H9 (cell line): ENCODE measurements around the gene TMEM192. TPM values are rescaled to one million over a fixed set of nuclear protein-coding genes. Genes with fewer than 3 reads are reported as not detected.

Experiments used
- DNase-seq: peaks from one replicate; pipeline ENCODE4 v3.0.0-alpha.2; 2017
- H2AFZ ChIP-seq: one replicate; pipeline ENCODE4 v1.6.1; 2013; ENCODE audit warnings: mild to moderate bottlenecking, low read length, control low read depth, moderate library complexity
- H2AK5ac ChIP-seq: 2 replicates; pipeline ENCODE4 v1.6.1; 2013; ENCODE audit warnings: low read length, control low read depth, mixed read lengths; ENCODE audit not compliant: insufficient read length
- H2BK120ac ChIP-seq: one replicate; pipeline ENCODE4 v1.6.1; 2013; ENCODE audit warnings: low read depth, mild to moderate bottlenecking, low read length, control low read depth, inconsistent platforms; ENCODE audit not compliant: poor library complexity, severe bottlenecking
- H2BK12ac ChIP-seq: 2 replicates; pipeline ENCODE4 v1.6.1; 2013; ENCODE audit warnings: low read length, control low read depth, mixed read lengths, low read depth; ENCODE audit not compliant: insufficient read length
- H2BK15ac ChIP-seq: 2 replicates; pipeline ENCODE4 v1.6.1; 2013; ENCODE audit warnings: low read depth, low read length, control low read depth
- H2BK20ac ChIP-seq: one replicate; pipeline ENCODE4 v1.6.1; 2013; ENCODE audit warnings: low read depth, mild to moderate bottlenecking, low read length, control low read depth, inconsistent platforms; ENCODE audit not compliant: poor library complexity, severe bottlenecking
- H2BK5ac ChIP-seq: 2 replicates; pipeline ENCODE4 v1.6.1; 2013; ENCODE audit warnings: low read length, control low read depth, mixed read lengths; ENCODE audit not compliant: insufficient read length
- H3K14ac ChIP-seq: 2 replicates; pipeline ENCODE4 v1.6.1; 2013; ENCODE audit warnings: low read length, control low read depth; ENCODE audit not compliant: insufficient read depth
- H3K18ac ChIP-seq: 2 replicates; pipeline ENCODE4 v1.6.1; 2013; ENCODE audit warnings: low read depth, mild to moderate bottlenecking, mixed read lengths, low read length, control low read depth; ENCODE audit not compliant: insufficient read length
- H3K23ac ChIP-seq: 2 replicates; pipeline ENCODE4 v1.6.1; 2013; ENCODE audit warnings: low read length, control low read depth, mixed read lengths, low read depth; ENCODE audit not compliant: insufficient read length
- H3K23me2 ChIP-seq: 2 replicates; pipeline ENCODE4 v1.6.1; 2013; ENCODE audit warnings: low read depth, mild to moderate bottlenecking, mixed read lengths, low read length, control low read depth; ENCODE audit not compliant: insufficient read length, poor library complexity, severe bottlenecking
- H3K27ac ChIP-seq: 2 replicates; pipeline ENCODE4 v1.5.1; 2013; ENCODE audit warnings: low read length, control low read depth, mixed read lengths, low read depth; ENCODE audit not compliant: insufficient read length
- H3K27me3 ChIP-seq: 2 replicates; pipeline ENCODE4 v1.6.1; 2013; ENCODE audit warnings: low read length, control low read depth, inconsistent platforms; ENCODE audit not compliant: insufficient read depth
- H3K4ac ChIP-seq: 2 replicates; pipeline ENCODE4 v1.6.1; 2013; ENCODE audit warnings: low read depth, mild to moderate bottlenecking, control low read depth, inconsistent platforms, low read length, moderate library complexity
- H3K4me1 ChIP-seq: 2 replicates; pipeline ENCODE4 v1.6.1; 2013; ENCODE audit warnings: low read length, control low read depth, inconsistent platforms; ENCODE audit not compliant: insufficient read depth
- H3K4me2 ChIP-seq: 2 replicates; pipeline ENCODE4 v1.6.1; 2013; ENCODE audit warnings: low read length, control low read depth, mixed read lengths; ENCODE audit not compliant: insufficient read length, insufficient read depth
- H3K56ac ChIP-seq: 2 replicates; pipeline ENCODE4 v1.6.1; 2013; ENCODE audit warnings: low read depth, mild to moderate bottlenecking, mixed read lengths, low read length, control low read depth; ENCODE audit not compliant: insufficient read length
- H3K79me1 ChIP-seq: 2 replicates; pipeline ENCODE4 v1.6.1; 2013; ENCODE audit warnings: low read depth, mild to moderate bottlenecking, moderate library complexity, low read length, control low read depth, inconsistent platforms; ENCODE audit not compliant: insufficient read depth, poor library complexity, severe bottlenecking
- H3K79me2 ChIP-seq: 2 replicates; pipeline ENCODE4 v1.6.1; 2013; ENCODE audit warnings: low read length, control low read depth, inconsistent platforms; ENCODE audit not compliant: insufficient read depth
- H3K9ac ChIP-seq: 2 replicates; pipeline ENCODE4 v1.6.1; 2013; ENCODE audit warnings: low read length, control low read depth, mixed read lengths; ENCODE audit not compliant: insufficient read length; ENCODE audit errors: extremely low read depth
- H3K9me3 ChIP-seq: one replicate; pipeline ENCODE4 v1.6.1; 2013; ENCODE audit warnings: low read depth, low read length, inconsistent platforms; ENCODE audit not compliant: control insufficient read depth
- H3T11ph ChIP-seq: one replicate; pipeline ENCODE4 v1.6.1; 2013; ENCODE audit warnings: mild to moderate bottlenecking, low read length, control low read depth, inconsistent platforms
- H4K20me1 ChIP-seq: one replicate; pipeline ENCODE4 v1.6.1; 2013; ENCODE audit not compliant: control insufficient read depth, insufficient read length, insufficient read depth
- H4K5ac ChIP-seq: 2 replicates; pipeline ENCODE4 v1.6.1; 2013; ENCODE audit warnings: low read depth, mild to moderate bottlenecking, mixed read lengths, low read length, control low read depth; ENCODE audit not compliant: insufficient read length
- H4K8ac ChIP-seq: replicated peaks from 2 replicates; pipeline ENCODE4 v1.6.1; 2013; ENCODE audit warnings: low read length, control low read depth, mixed read lengths, low read depth; ENCODE audit not compliant: insufficient read length
- H4K91ac ChIP-seq: 2 replicates; pipeline ENCODE4 v1.6.1; 2013; ENCODE audit warnings: low read depth, mild to moderate bottlenecking, moderate library complexity, mixed read lengths, low read length, control low read depth; ENCODE audit not compliant: insufficient read length
- H3K27ac Mint-ChIP-seq, 3 experiments: 2 replicates in 2 of 3; 3 replicates in 1 of 3; pipeline ENCODE4 v1.8.0; 2020 to 2021; ENCODE audit warnings: mixed read lengths in 3 of 3, mild to moderate bottlenecking in 1 of 3, moderate library complexity in 1 of 3
- H3K27me3 Mint-ChIP-seq: 2 replicates; pipeline ENCODE4 v1.8.0; 2021; ENCODE audit warnings: low read depth, mild to moderate bottlenecking, moderate library complexity, mixed read lengths
- H3K36me3 Mint-ChIP-seq, 3 experiments: 2 replicates in 2 of 3; 3 replicates in 1 of 3; pipeline ENCODE4 v1.8.0; 2020 to 2021; ENCODE audit warnings: low read depth in 3 of 3, mixed read lengths in 3 of 3; ENCODE audit not compliant: insufficient read depth in 1 of 3
- H3K4me1 Mint-ChIP-seq, 2 experiments: 2 replicates each; pipeline ENCODE4 v1.8.0; 2020; ENCODE audit warnings: mixed read lengths in 2 of 2
- H3K4me3 Mint-ChIP-seq, 2 experiments: 2 replicates in 1 of 2; 3 replicates in 1 of 2; pipeline ENCODE4 v1.8.0; 2020 to 2021; ENCODE audit warnings: mild to moderate bottlenecking in 2 of 2, mixed read lengths in 2 of 2, moderate library complexity in 1 of 2
- H3K9me3 Mint-ChIP-seq, 2 experiments: 2 replicates in 1 of 2; 3 replicates in 1 of 2; pipeline ENCODE4 v1.8.0; 2020; ENCODE audit warnings: mild to moderate bottlenecking in 2 of 2, mixed read lengths in 2 of 2, moderate library complexity in 1 of 2
- WGBS: extraction: QIAGEN DNeasy Blood & Tissue Kit; methylation state at CpG from one replicate; pipeline ENCODE4 v1.1.7; 2013; ENCODE audit warnings: missing lambda C conversion rate, low lambda C conversion rate, mixed read lengths; ENCODE audit not compliant: insufficient read length; ENCODE audit errors: extremely low coverage; 5-methylcytosine and 5-hydroxymethylcytosine counted together
- total RNA-seq: library from RNA; stranded (reverse); gene quantifications from 2 replicates; pipeline ENCODE4 v1.2.1, GENCODE V29; 2021
- TF ChIP-seq, protein P1 (sequence below): fragments of 200-600 bp; sonication (generic); conservative IDR thresholded peaks from 3 replicates; pipeline ENCODE4 v1.8.0; 2021; ENCODE audit warnings: antibody characterized with exemption, mild to moderate bottlenecking

TMEM192 gene
- total RNA-seq, 1 experiment from 2014 or later, result 8.3 TPM

DNA sequence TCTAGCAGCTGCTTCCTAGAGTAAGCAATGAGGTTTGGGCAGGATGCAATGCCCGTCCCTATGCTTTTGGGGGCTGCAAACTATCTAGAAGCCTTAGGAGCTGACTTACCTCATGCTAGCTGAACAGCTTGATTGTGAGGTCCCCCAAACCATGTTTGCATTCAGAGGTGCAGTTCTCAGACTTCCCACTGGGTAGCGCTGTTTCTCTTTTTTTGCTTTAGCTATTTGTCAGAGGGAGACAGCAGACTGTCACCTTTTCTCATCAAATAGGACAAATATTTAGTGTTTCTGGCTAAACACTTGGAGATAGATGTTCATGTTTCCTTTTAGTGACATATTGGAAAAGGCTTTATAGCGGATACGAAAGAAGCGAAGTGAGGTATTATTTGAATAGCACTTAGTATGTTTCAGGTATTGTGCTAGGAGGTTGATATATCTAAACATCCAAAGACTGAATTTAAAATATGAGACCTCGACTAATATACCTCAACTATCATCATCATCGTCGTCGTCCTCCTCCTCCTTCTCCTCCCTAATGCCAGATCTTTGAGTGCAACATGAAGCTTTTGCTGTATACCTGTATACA is 18.7 kb upstream of the TMEM192 start:
- Mint-ChIP-seq H3K36me3 (no peaks in the 10 kb centered on the region), H3K4me1 (no peaks in the 10 kb centered on the region; a peak in 1 of 4 replicates), H3K27me3 (no peaks in the 10 kb centered on the region; the same call in none of the 2 replicates), H3K9me3 (no peaks in the 10 kb centered on the region), H3K4me3 (no peak overlapping the region), H3K27ac (no peak overlapping the region)
- Histone ChIP-seq H3T11ph (no peak overlapping the region), H3K27me3 (no peaks in the 10 kb centered on the region), H3K23ac (no peak overlapping the region), H3K56ac (no peak overlapping the region), H3K27ac (no peak overlapping the region), H2BK15ac (no peak overlapping the region), H3K4ac (no peak overlapping the region), H3K79me2 (no peaks in the 10 kb centered on the region), H3K9ac (no peak overlapping the region), H4K8ac (no peak overlapping the region), H4K5ac (no peak overlapping the region), H4K91ac (no peak overlapping the region), H3K79me1 (no peaks in the 10 kb centered on the region), H3K23me2 (no peaks in the 10 kb centered on the region), H2AK5ac (no peak overlapping the region), H2BK12ac (no peak overlapping the region), H3K9me3 (no peaks in the 10 kb centered on the region), H4K20me1 (no peaks in the 10 kb centered on the region), H2BK120ac (no peak overlapping the region), H3K4me2 (no peak overlapping the region), H3K14ac (no peak overlapping the region), H2BK5ac (no peak overlapping the region), H2AFZ (peak overlapping the region; percentile 53), H3K18ac (no peak overlapping the region), H2BK20ac (no peak overlapping the region), H3K4me1 (no peaks in the 10 kb centered on the region)
- TF ChIP-seq, protein P1, sequence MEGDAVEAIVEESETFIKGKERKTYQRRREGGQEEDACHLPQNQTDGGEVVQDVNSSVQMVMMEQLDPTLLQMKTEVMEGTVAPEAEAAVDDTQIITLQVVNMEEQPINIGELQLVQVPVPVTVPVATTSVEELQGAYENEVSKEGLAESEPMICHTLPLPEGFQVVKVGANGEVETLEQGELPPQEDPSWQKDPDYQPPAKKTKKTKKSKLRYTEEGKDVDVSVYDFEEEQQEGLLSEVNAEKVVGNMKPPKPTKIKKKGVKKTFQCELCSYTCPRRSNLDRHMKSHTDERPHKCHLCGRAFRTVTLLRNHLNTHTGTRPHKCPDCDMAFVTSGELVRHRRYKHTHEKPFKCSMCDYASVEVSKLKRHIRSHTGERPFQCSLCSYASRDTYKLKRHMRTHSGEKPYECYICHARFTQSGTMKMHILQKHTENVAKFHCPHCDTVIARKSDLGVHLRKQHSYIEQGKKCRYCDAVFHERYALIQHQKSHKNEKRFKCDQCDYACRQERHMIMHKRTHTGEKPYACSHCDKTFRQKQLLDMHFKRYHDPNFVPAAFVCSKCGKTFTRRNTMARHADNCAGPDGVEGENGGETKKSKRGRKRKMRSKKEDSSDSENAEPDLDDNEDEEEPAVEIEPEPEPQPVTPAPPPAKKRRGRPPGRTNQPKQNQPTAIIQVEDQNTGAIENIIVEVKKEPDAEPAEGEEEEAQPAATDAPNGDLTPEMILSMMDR, result peak; percentile 90
- peak; percentile 65 for DNase-seq
- WGBS, result no CpG with 5 or more reads among the region's 9 CpGs
